Uterus (tissue), 2 donors: Measurements from ENCODE around the gene HDLBP.

Experiments
- POLR2A ChIP-seq, 2 donors: fragments of 450-650 bp; IDR thresholded peaks; one replicate each; pipeline ENCODE4 v1.6.1; 2016; ENCODE audit warnings: antibody characterized with exemption in 2 of 2, mild to moderate bottlenecking in 1 of 2, moderate library complexity in 1 of 2
- TF ChIP-seq, protein P1 (sequence below), 4 experiments: fragments of 200-600 bp in 2 of 4; fragments of 450-650 bp in 2 of 4; sonication (generic) in 2 of 4; IDR thresholded peaks; one replicate each; pipeline ENCODE4 v1.5.1; 2016 to 2019; ENCODE audit warnings: antibody characterized with exemption in 4 of 4, mild to moderate bottlenecking in 2 of 4, moderate library complexity in 1 of 4

DNA sequence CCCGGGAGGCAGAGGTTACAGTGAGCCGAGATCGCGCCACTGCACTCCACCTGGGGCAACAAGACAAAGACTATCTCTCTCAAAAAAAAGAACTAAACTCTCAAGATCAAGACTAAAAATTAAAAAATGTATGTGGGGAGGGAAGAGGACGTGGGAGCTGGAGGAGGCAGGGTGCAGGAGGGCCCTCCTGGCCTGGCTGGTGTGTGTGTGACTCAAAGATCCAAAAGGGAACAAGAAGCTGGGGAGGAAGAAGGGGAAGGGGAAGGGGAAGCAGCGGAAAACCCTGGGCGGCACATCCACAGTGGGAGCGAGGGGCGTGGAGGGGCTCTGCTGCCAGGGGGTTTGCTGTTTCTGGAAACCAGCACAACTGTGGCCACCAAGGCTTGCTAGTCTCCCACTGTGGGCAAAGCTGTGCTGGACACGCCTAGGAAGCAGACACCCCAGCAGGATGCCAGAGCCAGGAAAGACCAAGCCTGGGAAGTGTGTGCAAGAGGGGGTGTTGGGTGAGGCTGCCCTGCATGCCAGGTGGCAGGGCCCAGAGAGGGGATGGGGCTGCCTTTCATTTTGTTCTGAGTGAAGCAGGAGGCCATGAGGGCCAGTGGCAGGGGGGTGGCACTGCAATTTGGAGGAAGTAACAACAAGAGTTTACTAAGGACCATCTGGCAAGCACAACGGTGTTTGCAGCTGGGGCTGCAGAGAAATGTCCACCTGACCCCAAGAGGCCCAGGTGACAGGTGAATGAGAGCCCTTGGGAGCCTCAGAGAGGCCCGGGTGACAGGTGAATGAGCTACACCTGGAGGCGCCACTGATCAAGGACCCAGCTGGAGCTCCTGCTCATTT is 82.5 kb downstream of the HDLBP start:
- TF ChIP-seq, protein P1, sequence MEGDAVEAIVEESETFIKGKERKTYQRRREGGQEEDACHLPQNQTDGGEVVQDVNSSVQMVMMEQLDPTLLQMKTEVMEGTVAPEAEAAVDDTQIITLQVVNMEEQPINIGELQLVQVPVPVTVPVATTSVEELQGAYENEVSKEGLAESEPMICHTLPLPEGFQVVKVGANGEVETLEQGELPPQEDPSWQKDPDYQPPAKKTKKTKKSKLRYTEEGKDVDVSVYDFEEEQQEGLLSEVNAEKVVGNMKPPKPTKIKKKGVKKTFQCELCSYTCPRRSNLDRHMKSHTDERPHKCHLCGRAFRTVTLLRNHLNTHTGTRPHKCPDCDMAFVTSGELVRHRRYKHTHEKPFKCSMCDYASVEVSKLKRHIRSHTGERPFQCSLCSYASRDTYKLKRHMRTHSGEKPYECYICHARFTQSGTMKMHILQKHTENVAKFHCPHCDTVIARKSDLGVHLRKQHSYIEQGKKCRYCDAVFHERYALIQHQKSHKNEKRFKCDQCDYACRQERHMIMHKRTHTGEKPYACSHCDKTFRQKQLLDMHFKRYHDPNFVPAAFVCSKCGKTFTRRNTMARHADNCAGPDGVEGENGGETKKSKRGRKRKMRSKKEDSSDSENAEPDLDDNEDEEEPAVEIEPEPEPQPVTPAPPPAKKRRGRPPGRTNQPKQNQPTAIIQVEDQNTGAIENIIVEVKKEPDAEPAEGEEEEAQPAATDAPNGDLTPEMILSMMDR (IDR thresholded peaks at IDR 0.05): no peak
- TF ChIP-seq POLR2A (IDR thresholded peaks at IDR 0.05): no peak
